ENCODE results near the gene HCN1.

GRCh38 chr5:45695804-45696156 is 400 bp downstream of the HCN1 start:
- TF ChIP-seq, protein P1, sequence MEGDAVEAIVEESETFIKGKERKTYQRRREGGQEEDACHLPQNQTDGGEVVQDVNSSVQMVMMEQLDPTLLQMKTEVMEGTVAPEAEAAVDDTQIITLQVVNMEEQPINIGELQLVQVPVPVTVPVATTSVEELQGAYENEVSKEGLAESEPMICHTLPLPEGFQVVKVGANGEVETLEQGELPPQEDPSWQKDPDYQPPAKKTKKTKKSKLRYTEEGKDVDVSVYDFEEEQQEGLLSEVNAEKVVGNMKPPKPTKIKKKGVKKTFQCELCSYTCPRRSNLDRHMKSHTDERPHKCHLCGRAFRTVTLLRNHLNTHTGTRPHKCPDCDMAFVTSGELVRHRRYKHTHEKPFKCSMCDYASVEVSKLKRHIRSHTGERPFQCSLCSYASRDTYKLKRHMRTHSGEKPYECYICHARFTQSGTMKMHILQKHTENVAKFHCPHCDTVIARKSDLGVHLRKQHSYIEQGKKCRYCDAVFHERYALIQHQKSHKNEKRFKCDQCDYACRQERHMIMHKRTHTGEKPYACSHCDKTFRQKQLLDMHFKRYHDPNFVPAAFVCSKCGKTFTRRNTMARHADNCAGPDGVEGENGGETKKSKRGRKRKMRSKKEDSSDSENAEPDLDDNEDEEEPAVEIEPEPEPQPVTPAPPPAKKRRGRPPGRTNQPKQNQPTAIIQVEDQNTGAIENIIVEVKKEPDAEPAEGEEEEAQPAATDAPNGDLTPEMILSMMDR (IDR thresholded peaks at IDR 0.05) = no peak
- no peak for TF ChIP-seq POLR2A (IDR thresholded peaks at IDR 0.05)
